ENCODE data around the gene NEURL1. TPM values are rescaled to one million over a fixed set of nuclear protein-coding genes. Genes with fewer than 3 reads are reported as not detected.

The NEURL1 gene
- total and polyA plus RNA-seq, 4 donors, result 0.14 to 2.0 (median 0.74) TPM

GRCh38 chr10:103457896-103458583 lies 35.5 kb upstream of the NEURL1 start:
- Histone ChIP-seq H3K36me3 (ENCODE audit: control insufficient read depth in 4 of 4, insufficient read depth in 4 of 4, low read length in 4 of 4) (no peaks in the 10 kb centered on the region), H3K9ac (ENCODE audit: insufficient read depth in 1 of 2, low read length in 2 of 2) (no peak overlapping the region), H3K4me1 (ENCODE audit: control insufficient read depth in 5 of 5, insufficient read depth in 5 of 5, low read length in 5 of 5) (peaks cover 0 to under 1% (median 0%) of the 10 kb centered on the region in 5 donors), H3K27me3 (ENCODE audit: control insufficient read depth in 3 of 3, insufficient read depth in 3 of 3, low read length in 2 of 3) (no peaks in the 10 kb centered on the region), H3K27ac (ENCODE audit: low read depth in 1 of 2, low read length in 1 of 2) (no peak overlapping the region), H3K4me3 (no peak overlapping the region), H3K9me3 (ENCODE audit: control insufficient read depth in 4 of 4, insufficient read depth in 3 of 4, low read length in 3 of 4) (no peaks in the 10 kb centered on the region)
- ATAC-seq (ENCODE audit: insufficient read depth, low FRiP score), result no peak
- 95 to 96% methylated on average over 39 of the region's 39 CpGs for WGBS, 2 donors
- TF ChIP-seq CTCF (IDR thresholded peaks at IDR 0.05; ENCODE audit: control extremely low read depth, extremely low read depth), result no peak
- no peak for DNase-seq

- H3K4me3 ChIP-seq, result no peak within 1 kb of the TSS
- no peaks in the 10 kb centered on the region for H3K27me3 ChIP-seq (ENCODE audit: control insufficient read depth in 3 of 3, insufficient read depth in 3 of 3, low read length in 2 of 3)
- no peak for ATAC-seq (ENCODE audit: insufficient read depth, low FRiP score)
- H3K4me1 ChIP-seq (ENCODE audit: control insufficient read depth in 5 of 5, insufficient read depth in 5 of 5, low read length in 5 of 5), result no peaks in the 10 kb centered on the region
- DNase-seq, result no peak
- no peak for TF ChIP-seq CTCF (IDR thresholded peaks at IDR 0.05; ENCODE audit: control extremely low read depth, extremely low read depth)
- H3K9me3 ChIP-seq (ENCODE audit: control insufficient read depth in 4 of 4, insufficient read depth in 3 of 4, low read length in 3 of 4), result no peaks in the 10 kb centered on the region
- no peaks in the 10 kb centered on the region for H3K36me3 ChIP-seq (ENCODE audit: control insufficient read depth in 4 of 4, insufficient read depth in 4 of 4, low read length in 4 of 4)
- no peak within 1 kb of the TSS for H3K9ac ChIP-seq (ENCODE audit: insufficient read depth in 1 of 2, low read length in 2 of 2)
- WGBS, 2 donors, result 54 to 64% methylated on average over 6 to 9 of the region's 9 CpGs
- H3K27ac ChIP-seq (ENCODE audit: low read depth in 1 of 2, low read length in 1 of 2), result no peak within 1 kb of the TSS
These were observed 34.8 kb upstream of the NEURL1 start, which contains the start of gene CALHM1 for GRCh38 chr10:103458720-103459119. Gene CALHM1, minus strand, starts transcription at chr10:103458900. Its CDS starts 149 bp downstream, at chr10:103458751.

GRCh38 chr10:103459615-103460014 lies 33.9 kb upstream of the NEURL1 start:
- Histone ChIP-seq H3K27me3 (ENCODE audit: control insufficient read depth in 3 of 3, insufficient read depth in 3 of 3, low read length in 2 of 3) (no peaks in the 10 kb centered on the region), H3K9ac (ENCODE audit: insufficient read depth in 1 of 2, low read length in 2 of 2) (no peak overlapping the region), H3K4me1 (ENCODE audit: control insufficient read depth in 5 of 5, insufficient read depth in 5 of 5, low read length in 5 of 5) (no peaks in the 10 kb centered on the region), H3K4me3 (no peak overlapping the region), H3K36me3 (ENCODE audit: control insufficient read depth in 4 of 4, insufficient read depth in 4 of 4, low read length in 4 of 4) (no peaks in the 10 kb centered on the region), H3K27ac (ENCODE audit: low read depth in 1 of 2, low read length in 1 of 2) (no peak overlapping the region), H3K9me3 (ENCODE audit: control insufficient read depth in 4 of 4, insufficient read depth in 3 of 4, low read length in 3 of 4) (no peaks in the 10 kb centered on the region)
- DNase-seq (no peak), ATAC-seq (ENCODE audit: insufficient read depth, low FRiP score) (no peak)
- 71 to 75% methylated on average over 4 of the region's 4 CpGs for WGBS, 2 donors
- TF ChIP-seq CTCF (IDR thresholded peaks at IDR 0.05; ENCODE audit: control extremely low read depth, extremely low read depth), result no peak

GRCh38 chr10:103463499-103463898 lies 30.0 kb upstream of the NEURL1 start:
- no peak for TF ChIP-seq CTCF (IDR thresholded peaks at IDR 0.05; ENCODE audit: control extremely low read depth, extremely low read depth)
- WGBS, 2 donors, result 75 to 84% methylated on average over 4 of the region's 4 CpGs
- Histone ChIP-seq H3K4me3 (no peak overlapping the region), H3K9me3 (ENCODE audit: control insufficient read depth in 4 of 4, insufficient read depth in 3 of 4, low read length in 3 of 4) (no peaks in the 10 kb centered on the region), H3K36me3 (ENCODE audit: control insufficient read depth in 4 of 4, insufficient read depth in 4 of 4, low read length in 4 of 4) (no peaks in the 10 kb centered on the region), H3K27ac (ENCODE audit: low read depth in 1 of 2, low read length in 1 of 2) (no peak overlapping the region), H3K9ac (ENCODE audit: insufficient read depth in 1 of 2, low read length in 2 of 2) (no peak overlapping the region), H3K27me3 (ENCODE audit: control insufficient read depth in 3 of 3, insufficient read depth in 3 of 3, low read length in 2 of 3) (no peaks in the 10 kb centered on the region), H3K4me1 (ENCODE audit: control insufficient read depth in 5 of 5, insufficient read depth in 5 of 5, low read length in 5 of 5) (no peaks in the 10 kb centered on the region)
- no peak for DNase-seq
- ATAC-seq (ENCODE audit: insufficient read depth, low FRiP score), result no peak
